Panc1 (cell line): ENCODE data around the gene KPNA5. TPM values are rescaled to one million over a fixed set of nuclear protein-coding genes. Genes with fewer than 3 reads are reported as not detected.
A peak's percentile ranks its signal among the peaks of the same experiment; 100 is the strongest.

Experiments
- ATAC-seq: fragments of 200-7000 bp; cut with Tn5 transposase; 2 replicates; pipeline ENCODE4 v1.9.1; 2020; ENCODE audit warnings: mild to moderate bottlenecking, moderate library complexity
- BruUV-seq: library from RNA; stranded (reverse); fragments of 400-500 nt; replicated peaks from 2 replicates; lab custom pipeline; 2021; lab: Mats Ljungman, UMichigan
- CTCF ChIA-PET: fragments of 300-600 bp; sonication (Branson Sonifier 250); formaldehyde crosslinking; loops from one replicate; lab custom pipeline; 2022; ENCODE audit warnings: antibody characterized with exemption; lab: Charles Lee
- POLR2A ChIA-PET: fragments of 300-600 bp; sonication (Branson Sonifier 250); formaldehyde crosslinking; loops from one replicate; lab custom pipeline; 2022; ENCODE audit warnings: antibody characterized with exemption; lab: Charles Lee
- DNase-seq: peaks from one replicate; pipeline ENCODE4 v3.0.0-alpha.2; 2010; ENCODE audit warnings: low read depth, low spot score
- H3K27ac ChIP-seq: 2 replicates; pipeline ENCODE4 v1.5.1; 2011; ENCODE audit warnings: mild to moderate bottlenecking, low read length, inconsistent platforms
- H3K27me3 ChIP-seq: fragments of 200-500 bp; sonication (Bioruptor generic); 2 replicates; pipeline ENCODE4 v1.6.0; 2014; ENCODE audit warnings: low read length, inconsistent platforms; ENCODE audit not compliant: control insufficient read depth, insufficient read depth
- H3K36me3 ChIP-seq: fragments of 200-500 bp; sonication (Bioruptor generic); 2 replicates; pipeline ENCODE4 v1.5.1; 2014; ENCODE audit warnings: inconsistent platforms, mild to moderate bottlenecking, low read length, moderate library complexity; ENCODE audit not compliant: control insufficient read depth, insufficient read depth
- H3K4me1 ChIP-seq: 2 replicates; pipeline ENCODE4 v1.5.1; 2011; ENCODE audit warnings: inconsistent platforms, mild to moderate bottlenecking, low read length, moderate library complexity; ENCODE audit not compliant: control insufficient read depth, insufficient read depth
- H3K4me3 ChIP-seq, 2 experiments: 2 replicates each; pipeline ENCODE4 v1.5.1; 2011 to 2012; ENCODE audit warnings: low read depth in 2 of 2, low read length in 2 of 2, mild to moderate bottlenecking in 2 of 2, inconsistent platforms in 1 of 2, moderate library complexity in 1 of 2
- H3K9me3 ChIP-seq: fragments of 200-500 bp; sonication (Bioruptor generic); 2 replicates; pipeline ENCODE4 v1.5.1; 2014; ENCODE audit warnings: low read depth, mild to moderate bottlenecking, inconsistent platforms, low read length, moderate library complexity; ENCODE audit not compliant: control insufficient read depth, insufficient read depth
- POLR2AphosphoS5 ChIP-seq: IDR thresholded peaks from 2 replicates; pipeline ENCODE4 v1.6.1; 2012; ENCODE audit warnings: mild to moderate bottlenecking, low read depth, low read length, moderate library complexity
- SIN3A ChIP-seq: IDR thresholded peaks from 2 replicates; pipeline ENCODE4 v1.6.1; 2012; ENCODE audit warnings: low read depth, mild to moderate bottlenecking, low read length, moderate library complexity, borderline replicate concordance; ENCODE audit not compliant: insufficient read depth
- TCF7L2 ChIP-seq: IDR thresholded peaks from 2 replicates; pipeline ENCODE4 v1.6.1; 2011; ENCODE audit warnings: mild to moderate bottlenecking, low read depth, low read length, inconsistent platforms
- in situ Hi-C: cut with HindIII; loops from 2 replicates; pipeline ENCODE4 v1.10.0; 2016; ENCODE audit warnings: low sequenced_read_pairs, low pct_unique_long_range_greater_than_20kb
- intact Hi-C: fragments of 100-400 bp; cut with micrococcal nuclease; formaldehyde crosslinking; loops from one replicate; pipeline ENCODE4 v1.10.0; 2022; ENCODE audit not compliant: unreplicated experiment
- total RNA-seq: library from RNA; stranded (reverse); gene quantifications from one replicate; pipeline ENCODE4 v1.2.1, GENCODE V29; 2021; ENCODE audit not compliant: unreplicated experiment
- TF ChIP-seq, protein P1 (sequence below), 2 experiments: IDR thresholded peaks; 2 replicates each; pipeline ENCODE4 v1.6.1; 2011 to 2012; ENCODE audit warnings: low read depth in 2 of 2, control low read depth in 1 of 2, low read length in 1 of 2, mild to moderate bottlenecking in 1 of 2, moderate library complexity in 1 of 2; ENCODE audit not compliant: insufficient read depth in 1 of 2
- TF ChIP-seq, protein P2 (sequence below): fragments of 450-650 bp; IDR thresholded peaks from 2 replicates; pipeline ENCODE4 v1.5.1; 2017; ENCODE audit warnings: mild to moderate bottlenecking

Gene KPNA5
- total RNA-seq, 1 experiment from 2014 or later = 16.2 TPM

DNA sequence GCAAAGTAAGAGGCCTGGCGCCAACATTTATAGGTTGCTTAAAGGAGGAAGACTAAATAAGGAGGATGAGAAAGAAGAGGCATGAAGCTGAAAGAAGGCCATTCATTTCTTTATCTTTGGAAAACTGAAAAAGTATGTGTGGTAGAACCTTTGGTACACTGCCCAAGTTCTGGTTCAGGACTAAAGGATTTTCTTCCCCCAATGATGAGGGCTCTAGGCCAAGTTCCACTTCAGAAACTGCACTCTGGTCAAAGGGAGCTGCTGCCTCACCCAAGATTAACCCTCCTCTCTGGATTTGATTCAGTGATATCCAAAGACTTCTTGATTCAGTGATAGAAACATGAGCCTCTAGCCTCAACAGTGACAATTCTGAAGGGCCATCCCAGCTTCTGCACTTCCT, 5.0 kb upstream of the KPNA5 start:
- BruUV-seq = no TSS peak
- intact Hi-C loops = no loop called here
- ATAC-seq = no peak
- H3K9me3 ChIP-seq = no peaks in the 10 kb centered on the region
- no peaks in the 10 kb centered on the region for H3K27me3 ChIP-seq
- in situ Hi-C loops = no loop called here
- no peak overlapping the region for H3K4me3 ChIP-seq
- peaks cover 5% of the 10 kb centered on the region for H3K4me1 ChIP-seq
- TF ChIP-seq, protein P1, sequence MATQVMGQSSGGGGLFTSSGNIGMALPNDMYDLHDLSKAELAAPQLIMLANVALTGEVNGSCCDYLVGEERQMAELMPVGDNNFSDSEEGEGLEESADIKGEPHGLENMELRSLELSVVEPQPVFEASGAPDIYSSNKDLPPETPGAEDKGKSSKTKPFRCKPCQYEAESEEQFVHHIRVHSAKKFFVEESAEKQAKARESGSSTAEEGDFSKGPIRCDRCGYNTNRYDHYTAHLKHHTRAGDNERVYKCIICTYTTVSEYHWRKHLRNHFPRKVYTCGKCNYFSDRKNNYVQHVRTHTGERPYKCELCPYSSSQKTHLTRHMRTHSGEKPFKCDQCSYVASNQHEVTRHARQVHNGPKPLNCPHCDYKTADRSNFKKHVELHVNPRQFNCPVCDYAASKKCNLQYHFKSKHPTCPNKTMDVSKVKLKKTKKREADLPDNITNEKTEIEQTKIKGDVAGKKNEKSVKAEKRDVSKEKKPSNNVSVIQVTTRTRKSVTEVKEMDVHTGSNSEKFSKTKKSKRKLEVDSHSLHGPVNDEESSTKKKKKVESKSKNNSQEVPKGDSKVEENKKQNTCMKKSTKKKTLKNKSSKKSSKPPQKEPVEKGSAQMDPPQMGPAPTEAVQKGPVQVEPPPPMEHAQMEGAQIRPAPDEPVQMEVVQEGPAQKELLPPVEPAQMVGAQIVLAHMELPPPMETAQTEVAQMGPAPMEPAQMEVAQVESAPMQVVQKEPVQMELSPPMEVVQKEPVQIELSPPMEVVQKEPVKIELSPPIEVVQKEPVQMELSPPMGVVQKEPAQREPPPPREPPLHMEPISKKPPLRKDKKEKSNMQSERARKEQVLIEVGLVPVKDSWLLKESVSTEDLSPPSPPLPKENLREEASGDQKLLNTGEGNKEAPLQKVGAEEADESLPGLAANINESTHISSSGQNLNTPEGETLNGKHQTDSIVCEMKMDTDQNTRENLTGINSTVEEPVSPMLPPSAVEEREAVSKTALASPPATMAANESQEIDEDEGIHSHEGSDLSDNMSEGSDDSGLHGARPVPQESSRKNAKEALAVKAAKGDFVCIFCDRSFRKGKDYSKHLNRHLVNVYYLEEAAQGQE (IDR thresholded peaks at IDR 0.05; ENCODE audit: insufficient read depth in 1 of 2, low read depth in 2 of 2, low read length in 1 of 2) = no peak
- TF ChIP-seq POLR2AphosphoS5 = no peak
- TF ChIP-seq, protein P2, sequence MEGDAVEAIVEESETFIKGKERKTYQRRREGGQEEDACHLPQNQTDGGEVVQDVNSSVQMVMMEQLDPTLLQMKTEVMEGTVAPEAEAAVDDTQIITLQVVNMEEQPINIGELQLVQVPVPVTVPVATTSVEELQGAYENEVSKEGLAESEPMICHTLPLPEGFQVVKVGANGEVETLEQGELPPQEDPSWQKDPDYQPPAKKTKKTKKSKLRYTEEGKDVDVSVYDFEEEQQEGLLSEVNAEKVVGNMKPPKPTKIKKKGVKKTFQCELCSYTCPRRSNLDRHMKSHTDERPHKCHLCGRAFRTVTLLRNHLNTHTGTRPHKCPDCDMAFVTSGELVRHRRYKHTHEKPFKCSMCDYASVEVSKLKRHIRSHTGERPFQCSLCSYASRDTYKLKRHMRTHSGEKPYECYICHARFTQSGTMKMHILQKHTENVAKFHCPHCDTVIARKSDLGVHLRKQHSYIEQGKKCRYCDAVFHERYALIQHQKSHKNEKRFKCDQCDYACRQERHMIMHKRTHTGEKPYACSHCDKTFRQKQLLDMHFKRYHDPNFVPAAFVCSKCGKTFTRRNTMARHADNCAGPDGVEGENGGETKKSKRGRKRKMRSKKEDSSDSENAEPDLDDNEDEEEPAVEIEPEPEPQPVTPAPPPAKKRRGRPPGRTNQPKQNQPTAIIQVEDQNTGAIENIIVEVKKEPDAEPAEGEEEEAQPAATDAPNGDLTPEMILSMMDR = no peak; the same call in 1 of the 2 replicates
- no peak for TF ChIP-seq SIN3A
- no peak for TF ChIP-seq TCF7L2
- ChIA-PET POLR2A (no interaction called here), CTCF (no interaction called here)
- no peak for DNase-seq
- no peak overlapping the region for H3K27ac ChIP-seq
- H3K36me3 ChIP-seq = no peaks in the 10 kb centered on the region

GRCh38 chr6:116682334-116682712, 1.3 kb downstream of the KPNA5 start:
- no peaks in the 10 kb centered on the region for H3K36me3 ChIP-seq
- in situ Hi-C loops = no loop called here
- intact Hi-C loops = no loop called here
- H3K27ac ChIP-seq = peak overlapping the region; percentile 86
- ATAC-seq = no peak
- TSS peak; percentile 65 for BruUV-seq
- POLR2A ChIA-PET = no interaction called here
- DNase-seq = no peak
- H3K27me3 ChIP-seq = no peaks in the 10 kb centered on the region
- CTCF ChIA-PET = no interaction called here
- peaks cover 15% of the 10 kb centered on the region for H3K4me1 ChIP-seq
- peak overlapping the region; percentile 72 to 75 for H3K4me3 ChIP-seq
- TF ChIP-seq SIN3A (no peak), POLR2AphosphoS5 (no peak), TCF7L2 (no peak)
- TF ChIP-seq, protein P1 (IDR thresholded peaks at IDR 0.05; ENCODE audit: insufficient read depth in 1 of 2, low read depth in 2 of 2, low read length in 1 of 2) = no peak
- TF ChIP-seq, protein P2 = no peak
- no peaks in the 10 kb centered on the region for H3K9me3 ChIP-seq
